ENCODE results near the gene EID2.

The EID2 gene

GRCh38 chr19:39582442-39582841 lies 42.5 kb upstream of the EID2 start:
- Histone ChIP-seq H3K4me3 (IDR thresholded peaks at IDR 0.05; ENCODE audit: insufficient read depth, low read depth, low read length) (no peak overlapping the region), H3K27me3 (ENCODE audit: insufficient read depth, low read depth) (no peaks in the 10 kb centered on the region), H3K79me2 (ENCODE audit: insufficient read depth, low read depth) (no peaks in the 10 kb centered on the region), H3K4me1 (ENCODE audit: low read depth, poor library complexity, severe bottlenecking) (no peaks in the 10 kb centered on the region), H3K27ac (no peak overlapping the region), H3K4me2 (no peak overlapping the region), H2AFZ (ENCODE audit: low read depth) (no peak overlapping the region), H3K9ac (no peak overlapping the region), H4K20me1 (ENCODE audit: insufficient read depth) (no peaks in the 10 kb centered on the region), H3K36me3 (ENCODE audit: insufficient read depth) (no peaks in the 10 kb centered on the region)
- TF ChIP-seq, protein P1, sequence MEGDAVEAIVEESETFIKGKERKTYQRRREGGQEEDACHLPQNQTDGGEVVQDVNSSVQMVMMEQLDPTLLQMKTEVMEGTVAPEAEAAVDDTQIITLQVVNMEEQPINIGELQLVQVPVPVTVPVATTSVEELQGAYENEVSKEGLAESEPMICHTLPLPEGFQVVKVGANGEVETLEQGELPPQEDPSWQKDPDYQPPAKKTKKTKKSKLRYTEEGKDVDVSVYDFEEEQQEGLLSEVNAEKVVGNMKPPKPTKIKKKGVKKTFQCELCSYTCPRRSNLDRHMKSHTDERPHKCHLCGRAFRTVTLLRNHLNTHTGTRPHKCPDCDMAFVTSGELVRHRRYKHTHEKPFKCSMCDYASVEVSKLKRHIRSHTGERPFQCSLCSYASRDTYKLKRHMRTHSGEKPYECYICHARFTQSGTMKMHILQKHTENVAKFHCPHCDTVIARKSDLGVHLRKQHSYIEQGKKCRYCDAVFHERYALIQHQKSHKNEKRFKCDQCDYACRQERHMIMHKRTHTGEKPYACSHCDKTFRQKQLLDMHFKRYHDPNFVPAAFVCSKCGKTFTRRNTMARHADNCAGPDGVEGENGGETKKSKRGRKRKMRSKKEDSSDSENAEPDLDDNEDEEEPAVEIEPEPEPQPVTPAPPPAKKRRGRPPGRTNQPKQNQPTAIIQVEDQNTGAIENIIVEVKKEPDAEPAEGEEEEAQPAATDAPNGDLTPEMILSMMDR (conservative IDR thresholded peaks at IDR 0.05; ENCODE audit: low read depth, low read length): no peak

- H3K27ac ChIP-seq: no peak overlapping the region
- H4K20me1 ChIP-seq (ENCODE audit: insufficient read depth): no peaks in the 10 kb centered on the region
- no peaks in the 10 kb centered on the region for H3K36me3 ChIP-seq (ENCODE audit: insufficient read depth)
- H3K27me3 ChIP-seq (ENCODE audit: insufficient read depth, low read depth): no peaks in the 10 kb centered on the region
- TF ChIP-seq, protein P1 (conservative IDR thresholded peaks at IDR 0.05; ENCODE audit: low read depth, low read length): no peak
- H2AFZ ChIP-seq (ENCODE audit: low read depth): no peak overlapping the region
- no peaks in the 10 kb centered on the region for H3K4me1 ChIP-seq (ENCODE audit: low read depth, poor library complexity, severe bottlenecking)
- no peak overlapping the region for H3K4me3 ChIP-seq (IDR thresholded peaks at IDR 0.05; ENCODE audit: insufficient read depth, low read depth, low read length)
- H3K9ac ChIP-seq: no peak overlapping the region
- no peaks in the 10 kb centered on the region for H3K79me2 ChIP-seq (ENCODE audit: insufficient read depth, low read depth)
- H3K4me2 ChIP-seq: no peak overlapping the region
These were observed 28.6 kb upstream of the EID2 start for GRCh38 chr19:39568604-39569003.

GRCh38 chr19:39566064-39566463 lies 26.1 kb upstream of the EID2 start:
- Histone ChIP-seq H3K36me3 (ENCODE audit: insufficient read depth) (no peaks in the 10 kb centered on the region), H4K20me1 (ENCODE audit: insufficient read depth) (no peaks in the 10 kb centered on the region), H3K79me2 (ENCODE audit: insufficient read depth, low read depth) (no peaks in the 10 kb centered on the region), H3K4me2 (no peak overlapping the region), H3K4me3 (IDR thresholded peaks at IDR 0.05; ENCODE audit: insufficient read depth, low read depth, low read length) (no peak overlapping the region), H3K9ac (no peak overlapping the region), H3K4me1 (ENCODE audit: low read depth, poor library complexity, severe bottlenecking) (no peaks in the 10 kb centered on the region), H3K27me3 (ENCODE audit: insufficient read depth, low read depth) (no peaks in the 10 kb centered on the region), H2AFZ (ENCODE audit: low read depth) (no peak overlapping the region), H3K27ac (no peak overlapping the region)
- TF ChIP-seq, protein P1 (conservative IDR thresholded peaks at IDR 0.05; ENCODE audit: low read depth, low read length): no peak

DNA sequence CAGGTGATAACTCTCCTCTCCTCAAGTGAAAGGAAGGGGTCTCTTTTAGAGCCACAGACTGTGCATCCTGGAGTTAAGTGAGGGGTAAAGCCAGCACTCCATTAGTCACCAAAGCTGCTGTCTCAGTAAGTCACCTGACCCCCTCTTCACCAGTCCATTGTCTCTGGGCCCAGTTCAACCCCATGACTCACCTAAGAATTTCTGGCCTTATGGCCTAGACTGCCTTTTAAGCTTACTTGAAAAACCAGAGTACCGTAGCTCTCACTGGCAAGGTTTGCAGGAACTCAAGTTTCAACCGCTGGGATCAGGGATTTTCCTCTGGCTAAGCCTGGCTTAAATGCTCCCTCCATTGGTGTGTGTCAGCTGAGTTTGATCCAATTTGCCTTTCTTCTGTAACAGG lies 23.4 kb upstream of the EID2 start:
- Histone ChIP-seq H3K4me2 (no peak overlapping the region), H3K36me3 (ENCODE audit: insufficient read depth) (no peaks in the 10 kb centered on the region), H3K9ac (no peak overlapping the region), H3K27ac (no peak overlapping the region), H3K27me3 (ENCODE audit: insufficient read depth, low read depth) (no peaks in the 10 kb centered on the region), H3K79me2 (ENCODE audit: insufficient read depth, low read depth) (no peaks in the 10 kb centered on the region), H3K4me1 (ENCODE audit: low read depth, poor library complexity, severe bottlenecking) (peaks cover 5% of the 10 kb centered on the region), H2AFZ (ENCODE audit: low read depth) (no peak overlapping the region), H4K20me1 (ENCODE audit: insufficient read depth) (no peaks in the 10 kb centered on the region), H3K4me3 (IDR thresholded peaks at IDR 0.05; ENCODE audit: insufficient read depth, low read depth, low read length) (no peak overlapping the region)
- TF ChIP-seq, protein P1 (conservative IDR thresholded peaks at IDR 0.05; ENCODE audit: low read depth, low read length): no peak

All from KMS-11 (cell line).